A549 (cell line): ENCODE results near the gene MRPS34. TPM values are rescaled to one million over a fixed set of nuclear protein-coding genes. Genes with fewer than 3 reads are reported as not detected.

Experiments used
- ATAC-seq, 2 experiments: fragments of 200-7000 bp in 1 of 2; fragments of >200 bp in 1 of 2; cut with Nextera tagmentation in 1 of 2; cut with Tn5 transposase in 1 of 2; 3 replicates each; pipeline versions ENCODE4 v1.8.0 to v1.9.1; 2018 to 2020; ENCODE audit warnings: mild to moderate bottlenecking in 1 of 2, moderate library complexity in 1 of 2
- CTCF ChIA-PET: fragments of 300-600 bp; sonication (Branson Sonifier 250); formaldehyde crosslinking; extraction: SDS; loops from one replicate; lab custom pipeline; 2021; ENCODE audit warnings: antibody characterized with exemption, inconsistent platforms; lab: Yijun Ruan, JAX
- POLR2A ChIA-PET: fragments of 350-600 bp; formaldehyde crosslinking; extraction: SDS; loops from one replicate; lab custom pipeline; 2021; ENCODE audit warnings: antibody characterized with exemption, inconsistent platforms; lab: Yijun Ruan, JAX
- DNase-seq, 2 experiments: peaks; one replicate each; pipeline versions ENCODE4 v3.0.0 to v3.0.0-alpha.2; 2011 to 2016; ENCODE audit warnings: low read depth in 1 of 2, low spot score in 1 of 2
- FAIRE-seq: peaks from 2 replicates; lab custom pipeline; 2011; peaks lifted over from hg19 to GRCh38; lab: Jason Lieb, UNC
- H3K27ac ChIP-seq, 2 experiments: fragments of >200 bp; sonication (Bioruptor Twin); formaldehyde crosslinking; 3 replicates each; pipeline ENCODE4 v1.5.1; 2016 to 2017
- H3K4me1 ChIP-seq: fragments of >200 bp; sonication (Bioruptor Twin); formaldehyde crosslinking; 3 replicates; pipeline ENCODE4 v1.6.1; 2016
- H3K4me2 ChIP-seq: fragments of >200 bp; sonication (Bioruptor Twin); formaldehyde crosslinking; 3 replicates; pipeline ENCODE4 v1.6.1; 2016
- H3K4me3 ChIP-seq: fragments of >200 bp; sonication (Bioruptor Twin); formaldehyde crosslinking; 3 replicates; pipeline ENCODE4 v1.5.1; 2016
- H3K9me3 ChIP-seq: fragments of >200 bp; sonication (Bioruptor Twin); formaldehyde crosslinking; 3 replicates; pipeline ENCODE4 v1.6.1; 2016
- CBX8 ChIP-seq: fragments of 200-600 bp; sonication (generic); IDR thresholded peaks from 2 replicates; pipeline ENCODE4 v1.6.1; 2016
- CEBPB ChIP-seq, 2 experiments: fragments of >200 bp in 1 of 2; sonication (Bioruptor Twin) in 1 of 2; formaldehyde crosslinking in 1 of 2; IDR thresholded peaks; 2 replicates each; pipeline ENCODE4 v1.6.1; 2012 to 2016
- CHD2 ChIP-seq: fragments of 150-350 bp; IDR thresholded peaks from 2 replicates; pipeline ENCODE4 v1.6.1; 2014; ENCODE audit warnings: low read length; ENCODE audit not compliant: partially characterized antibody
- EHMT2 ChIP-seq: fragments of 200-600 bp; sonication (generic); IDR thresholded peaks from 2 replicates; pipeline ENCODE4 v1.6.1; 2016; ENCODE audit warnings: antibody characterized with exemption, low read depth, mild to moderate bottlenecking, moderate library complexity
- EP300 ChIP-seq, 2 experiments: fragments of >200 bp; sonication (Bioruptor Twin); formaldehyde crosslinking; IDR thresholded peaks; 2 replicates in 1 of 2; 3 replicates in 1 of 2; pipeline ENCODE4 v1.6.1; 2016 to 2017
- FOSB ChIP-seq: fragments of 250-450 bp; sonication (Bioruptor Pico); IDR thresholded peaks from 2 replicates; pipeline ENCODE4 v1.5.0; 2020; ENCODE audit warnings: mild to moderate bottlenecking, moderate library complexity
- FOSL2 ChIP-seq, 2 experiments: fragments of 450-650 bp in 1 of 2; fragments of >200 bp in 1 of 2; sonication (Bioruptor Twin) in 1 of 2; formaldehyde crosslinking; IDR thresholded peaks; 2 replicates each; pipeline versions ENCODE4 v1.5.0 to v1.6.1; 2016 to 2020; ENCODE audit warnings: mild to moderate bottlenecking in 1 of 2, moderate library complexity in 1 of 2
- HDAC2 ChIP-seq: fragments of 200-600 bp; sonication (generic); IDR thresholded peaks from 2 replicates; pipeline ENCODE4 v1.6.1; 2016
- HOXA7 ChIP-seq: fragments of 250-450 bp; sonication (Bioruptor Pico); IDR thresholded peaks from 2 replicates; pipeline ENCODE4 v1.5.0; 2020; ENCODE audit warnings: mild to moderate bottlenecking, moderate library complexity
- HOXB5 ChIP-seq: fragments of 250-450 bp; sonication (Bioruptor Pico); IDR thresholded peaks from 2 replicates; pipeline ENCODE4 v1.5.0; 2020; ENCODE audit warnings: mild to moderate bottlenecking, moderate library complexity
- JUN ChIP-seq, 2 experiments: fragments of >200 bp; sonication (Bioruptor Twin); formaldehyde crosslinking; IDR thresholded peaks; 2 replicates in 1 of 2; 3 replicates in 1 of 2; pipeline ENCODE4 v1.6.1; 2016 to 2017
- MAZ ChIP-seq: fragments of 150-350 bp; IDR thresholded peaks from 2 replicates; pipeline ENCODE4 v1.6.1; 2014; ENCODE audit warnings: antibody characterized with exemption, low read depth, low read length, borderline replicate concordance
- MYC ChIP-seq: IDR thresholded peaks from 2 replicates; pipeline ENCODE4 v1.6.1; 2012; ENCODE audit warnings: mild to moderate bottlenecking, inconsistent platforms, low read length, improper control_type of control experiment, borderline replicate concordance
- NPAS2 ChIP-seq: fragments of 250-450 bp; sonication (Bioruptor Pico); IDR thresholded peaks from 2 replicates; pipeline ENCODE4 v1.8.0; 2022; ENCODE audit warnings: mild to moderate bottlenecking, moderate library complexity, borderline replicate concordance
- PHF8 ChIP-seq: fragments of 200-600 bp; sonication (generic); IDR thresholded peaks from 2 replicates; pipeline ENCODE4 v1.6.1; 2016; ENCODE audit warnings: low read depth, mild to moderate bottlenecking, antibody characterized with exemption, moderate library complexity, borderline replicate concordance
- POLR2A ChIP-seq: IDR thresholded peaks from 2 replicates; pipeline ENCODE4 v1.6.1; 2012; ENCODE audit warnings: mild to moderate bottlenecking, low read length
- SMC3 ChIP-seq: fragments of >200 bp; sonication (Bioruptor Twin); formaldehyde crosslinking; IDR thresholded peaks from 3 replicates; pipeline ENCODE4 v1.6.1; 2018; ENCODE audit warnings: inconsistent platforms
- TFCP2L1 ChIP-seq: fragments of 250-450 bp; sonication (Bioruptor Pico); IDR thresholded peaks from 2 replicates; pipeline ENCODE4 v1.5.0; 2021; ENCODE audit warnings: mild to moderate bottlenecking
- ZC3H11A ChIP-seq: fragments of 450-650 bp; IDR thresholded peaks from 2 replicates; pipeline ENCODE4 v1.6.1; 2014; ENCODE audit warnings: antibody characterized with exemption, mild to moderate bottlenecking
- ZFP36 ChIP-seq: fragments of 450-650 bp; IDR thresholded peaks from 2 replicates; pipeline ENCODE4 v1.6.1; 2014; ENCODE audit warnings: borderline replicate concordance; ENCODE audit not compliant: partially characterized antibody
- ZNF302 ChIP-seq: fragments of 250-450 bp; sonication (Bioruptor Pico); IDR thresholded peaks from 2 replicates; pipeline ENCODE4 v1.9.0; 2021; ENCODE audit warnings: inconsistent platforms, mild to moderate bottlenecking, moderate library complexity
- ZSCAN20 ChIP-seq: fragments of 250-450 bp; sonication (Bioruptor Pico); IDR thresholded peaks from 2 replicates; pipeline ENCODE4 v1.8.0; 2022; ENCODE audit warnings: mild to moderate bottlenecking, moderate library complexity
- WGBS: methylation state at CpG from one replicate; pipeline ENCODE4 v1.1.6; 2017; ENCODE audit errors: missing lambda C conversion rate; 5-methylcytosine and 5-hydroxymethylcytosine counted together
- polyA plus RNA-seq, 4 experiments: library from polyadenylated mRNA; depleted of rRNA in 3 of 4; stranded (reverse); fragments of >200 nt; fragmentation: RNase III in 1 of 4; extraction: RNeasy Plus Mini Kit Qiagen cat#74134 plus additional on column Dnase treatment in 1 of 4; gene quantifications; 2 replicates in 3 of 4; 3 replicates in 1 of 4; pipeline ENCODE4 v1.2.3, GENCODE V29; 2011 to 2017
- TF ChIP-seq, protein P1 (sequence below): fragments of 200-600 bp; sonication (generic); IDR thresholded peaks from 2 replicates; pipeline ENCODE4 v1.6.1; 2016; ENCODE audit warnings: antibody characterized with exemption, mild to moderate bottlenecking, moderate library complexity
- TF ChIP-seq, protein P2 (sequence below): fragments of >200 bp; sonication (Bioruptor Twin); formaldehyde crosslinking; IDR thresholded peaks from 3 replicates; pipeline ENCODE4 v1.6.1; 2016
- TF ChIP-seq, protein P3 (sequence below): fragments of >200 bp; sonication (Bioruptor Twin); formaldehyde crosslinking; IDR thresholded peaks from 3 replicates; pipeline ENCODE4 v1.5.1; 2016

Gene MRPS34
- polyA plus RNA-seq, 2 of the 4 experiments (the other 2 are of a cell fraction) = 118 to 220 TPM

DNA sequence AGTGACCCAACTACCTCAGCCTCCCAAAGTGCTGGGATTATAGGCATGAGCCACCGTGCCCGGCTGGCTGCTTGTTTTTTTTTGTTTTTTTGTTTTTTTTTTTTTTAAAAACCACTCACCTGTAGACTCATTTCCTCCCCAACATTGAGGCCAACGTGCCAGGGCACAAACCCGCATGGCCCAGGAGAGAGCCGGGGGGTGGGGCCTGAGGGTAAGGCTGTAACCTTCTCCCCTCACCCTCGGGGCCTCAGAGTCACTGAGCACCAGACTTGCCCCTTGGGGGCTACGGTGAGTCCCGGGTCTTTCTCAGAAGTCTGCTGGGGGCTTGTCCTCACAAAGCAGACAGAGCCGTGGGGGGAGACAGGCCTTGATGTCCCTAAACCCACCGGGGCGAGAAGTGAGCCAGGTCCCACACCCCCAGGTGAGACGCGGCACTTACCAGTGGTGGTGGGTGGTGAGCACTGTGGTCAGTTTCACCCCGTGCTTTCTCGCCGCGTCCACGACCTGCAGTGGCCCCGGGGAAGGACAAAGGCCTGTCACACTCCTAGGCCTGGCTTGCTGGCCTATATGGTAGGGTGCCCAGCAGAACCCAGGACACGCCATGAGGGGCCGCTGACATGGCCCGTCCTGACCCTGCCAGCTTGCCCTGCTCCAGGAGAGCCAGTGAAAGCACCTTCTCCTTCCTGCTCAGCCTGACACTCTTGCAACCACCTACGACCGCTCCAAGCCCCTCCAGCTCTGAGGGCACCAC lies 49.1 kb upstream of the MRPS34 start:
- TF ChIP-seq CBX8 = no peak
- no peak for TF ChIP-seq NPAS2 (CRISPR knock-in tag)
- no peak for TF ChIP-seq PHF8
- TF ChIP-seq ZFP36 = no peak
- no peak for TF ChIP-seq EP300 (IDR thresholded peaks at IDR 0.05)
- no peak for TF ChIP-seq FOSL2 (IDR thresholded peaks at IDR 0.05)
- TF ChIP-seq FOSL2 (CRISPR knock-in tag; IDR thresholded peaks at IDR 0.05) = no peak
- no peak for TF ChIP-seq EHMT2
- POLR2A ChIA-PET = no interaction called here
- H3K9me3 ChIP-seq = no peaks in the 10 kb centered on the region
- H3K27ac ChIP-seq = no peak overlapping the region
- FAIRE-seq (no peak), ATAC-seq (no peak), DNase-seq (no peak)
- 91% methylated on average over 22 of the region's 24 CpGs for WGBS
- no peak overlapping the region for H3K4me2 ChIP-seq
- CTCF ChIA-PET = interaction anchor here (1.6 kb wide), 1 partner anchor 9 kb away, joined by 5 read pairs; no protein-coding TSS in a partner anchor
- no peak overlapping the region for H3K4me3 ChIP-seq
- peaks cover 6% of the 10 kb centered on the region for H3K4me1 ChIP-seq

DNA sequence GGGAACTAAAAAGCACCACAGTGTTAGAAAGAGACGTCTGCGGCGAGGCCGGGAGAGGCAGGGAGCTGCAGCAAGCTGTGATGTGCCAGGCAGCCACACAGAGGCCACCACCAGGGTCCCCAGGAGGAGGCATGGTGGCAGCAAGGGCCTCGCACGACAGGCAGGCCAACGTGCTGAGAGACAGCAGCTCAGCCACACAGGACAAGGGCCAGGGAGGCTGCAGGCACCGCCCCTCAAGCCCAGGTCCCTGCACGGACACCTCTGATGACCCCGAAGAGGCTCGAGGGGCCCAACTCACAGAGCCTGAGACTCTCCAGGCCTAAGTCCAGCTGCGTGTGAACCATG lies 48.0 kb upstream of the MRPS34 start:
- FAIRE-seq (no peak), DNase-seq (no peak), ATAC-seq (no peak)
- Histone ChIP-seq H3K4me3 (no peak overlapping the region), H3K27ac (no peak overlapping the region), H3K9me3 (no peaks in the 10 kb centered on the region), H3K4me2 (no peak overlapping the region), H3K4me1 (peaks cover 6% of the 10 kb centered on the region)
- TF ChIP-seq HDAC2 (no peak), ZNF302 (CRISPR knock-in tag) (no peak), MYC (no peak), JUN (IDR thresholded peaks at IDR 0.05) (no peak), MAZ (no peak), CHD2 (no peak)
- TF ChIP-seq, protein P1, sequence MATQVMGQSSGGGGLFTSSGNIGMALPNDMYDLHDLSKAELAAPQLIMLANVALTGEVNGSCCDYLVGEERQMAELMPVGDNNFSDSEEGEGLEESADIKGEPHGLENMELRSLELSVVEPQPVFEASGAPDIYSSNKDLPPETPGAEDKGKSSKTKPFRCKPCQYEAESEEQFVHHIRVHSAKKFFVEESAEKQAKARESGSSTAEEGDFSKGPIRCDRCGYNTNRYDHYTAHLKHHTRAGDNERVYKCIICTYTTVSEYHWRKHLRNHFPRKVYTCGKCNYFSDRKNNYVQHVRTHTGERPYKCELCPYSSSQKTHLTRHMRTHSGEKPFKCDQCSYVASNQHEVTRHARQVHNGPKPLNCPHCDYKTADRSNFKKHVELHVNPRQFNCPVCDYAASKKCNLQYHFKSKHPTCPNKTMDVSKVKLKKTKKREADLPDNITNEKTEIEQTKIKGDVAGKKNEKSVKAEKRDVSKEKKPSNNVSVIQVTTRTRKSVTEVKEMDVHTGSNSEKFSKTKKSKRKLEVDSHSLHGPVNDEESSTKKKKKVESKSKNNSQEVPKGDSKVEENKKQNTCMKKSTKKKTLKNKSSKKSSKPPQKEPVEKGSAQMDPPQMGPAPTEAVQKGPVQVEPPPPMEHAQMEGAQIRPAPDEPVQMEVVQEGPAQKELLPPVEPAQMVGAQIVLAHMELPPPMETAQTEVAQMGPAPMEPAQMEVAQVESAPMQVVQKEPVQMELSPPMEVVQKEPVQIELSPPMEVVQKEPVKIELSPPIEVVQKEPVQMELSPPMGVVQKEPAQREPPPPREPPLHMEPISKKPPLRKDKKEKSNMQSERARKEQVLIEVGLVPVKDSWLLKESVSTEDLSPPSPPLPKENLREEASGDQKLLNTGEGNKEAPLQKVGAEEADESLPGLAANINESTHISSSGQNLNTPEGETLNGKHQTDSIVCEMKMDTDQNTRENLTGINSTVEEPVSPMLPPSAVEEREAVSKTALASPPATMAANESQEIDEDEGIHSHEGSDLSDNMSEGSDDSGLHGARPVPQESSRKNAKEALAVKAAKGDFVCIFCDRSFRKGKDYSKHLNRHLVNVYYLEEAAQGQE = no peak
- ChIA-PET CTCF (interaction anchor here (1.2 kb wide), 1 partner anchor 8 kb away, joined by 3 read pairs; no protein-coding TSS in a partner anchor), POLR2A (no interaction called here)
- 93% methylated on average over 10 of the region's 12 CpGs for WGBS

DNA sequence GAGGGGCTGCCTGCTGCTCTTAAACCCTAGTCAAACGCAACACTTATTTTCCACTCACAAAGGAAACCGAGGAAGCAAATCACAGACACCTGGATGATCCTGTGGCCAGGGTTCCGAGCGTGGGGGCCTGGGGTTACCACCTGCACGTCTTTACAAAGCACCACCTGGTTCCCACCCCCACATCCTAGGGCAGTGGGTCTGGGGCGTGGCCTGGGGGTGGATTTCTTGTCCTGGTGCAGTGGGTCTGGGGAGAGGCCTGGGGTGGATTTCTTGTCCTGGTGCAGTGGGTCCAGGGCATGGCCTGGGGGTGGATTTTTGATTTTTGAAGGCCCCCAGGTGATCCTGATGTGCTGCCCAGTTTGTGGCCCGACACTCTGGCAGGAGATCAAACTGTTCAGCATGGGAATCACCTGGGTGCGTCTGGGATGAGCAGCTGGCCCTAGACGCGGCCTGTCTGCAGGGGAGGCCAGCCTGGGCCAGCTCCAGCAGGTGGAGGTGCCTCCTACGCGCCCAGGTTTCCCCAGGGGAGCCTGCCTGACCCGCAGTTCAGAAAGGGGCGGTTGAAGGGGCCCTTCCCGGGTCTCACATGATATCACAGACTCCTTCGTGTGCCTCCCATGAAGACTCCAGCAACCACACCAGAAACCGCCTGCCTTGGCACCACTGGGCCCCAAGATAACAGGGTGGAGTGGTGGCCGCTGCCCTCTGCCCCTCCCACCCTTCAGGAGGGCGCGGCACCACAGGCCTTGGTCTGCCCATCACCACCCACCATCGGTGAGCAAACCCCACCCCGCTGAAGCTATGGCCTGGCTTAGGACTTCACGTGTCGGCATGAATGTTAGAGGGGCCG lies 47.4 kb upstream of the MRPS34 start:
- TF ChIP-seq PHF8 = no peak
- no peak for TF ChIP-seq ZC3H11A
- TF ChIP-seq POLR2A = no peak
- TF ChIP-seq CHD2 = no peak
- TF ChIP-seq HOXB5 (CRISPR knock-in tag) = no peak
- TF ChIP-seq, protein P2, sequence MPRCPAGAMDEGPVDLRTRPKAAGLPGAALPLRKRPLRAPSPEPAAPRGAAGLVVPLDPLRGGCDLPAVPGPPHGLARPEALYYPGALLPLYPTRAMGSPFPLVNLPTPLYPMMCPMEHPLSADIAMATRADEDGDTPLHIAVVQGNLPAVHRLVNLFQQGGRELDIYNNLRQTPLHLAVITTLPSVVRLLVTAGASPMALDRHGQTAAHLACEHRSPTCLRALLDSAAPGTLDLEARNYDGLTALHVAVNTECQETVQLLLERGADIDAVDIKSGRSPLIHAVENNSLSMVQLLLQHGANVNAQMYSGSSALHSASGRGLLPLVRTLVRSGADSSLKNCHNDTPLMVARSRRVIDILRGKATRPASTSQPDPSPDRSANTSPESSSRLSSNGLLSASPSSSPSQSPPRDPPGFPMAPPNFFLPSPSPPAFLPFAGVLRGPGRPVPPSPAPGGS = no peak
- no peak for TF ChIP-seq SMC3
- TF ChIP-seq FOSL2 (IDR thresholded peaks at IDR 0.05) = no peak
- no peak for TF ChIP-seq FOSL2 (CRISPR knock-in tag; IDR thresholded peaks at IDR 0.05)
- no peak for TF ChIP-seq CEBPB (IDR thresholded peaks at IDR 0.05)
- TF ChIP-seq JUN (IDR thresholded peaks at IDR 0.05) = no peak
- TF ChIP-seq CBX8 = no peak
- TF ChIP-seq, protein P3, sequence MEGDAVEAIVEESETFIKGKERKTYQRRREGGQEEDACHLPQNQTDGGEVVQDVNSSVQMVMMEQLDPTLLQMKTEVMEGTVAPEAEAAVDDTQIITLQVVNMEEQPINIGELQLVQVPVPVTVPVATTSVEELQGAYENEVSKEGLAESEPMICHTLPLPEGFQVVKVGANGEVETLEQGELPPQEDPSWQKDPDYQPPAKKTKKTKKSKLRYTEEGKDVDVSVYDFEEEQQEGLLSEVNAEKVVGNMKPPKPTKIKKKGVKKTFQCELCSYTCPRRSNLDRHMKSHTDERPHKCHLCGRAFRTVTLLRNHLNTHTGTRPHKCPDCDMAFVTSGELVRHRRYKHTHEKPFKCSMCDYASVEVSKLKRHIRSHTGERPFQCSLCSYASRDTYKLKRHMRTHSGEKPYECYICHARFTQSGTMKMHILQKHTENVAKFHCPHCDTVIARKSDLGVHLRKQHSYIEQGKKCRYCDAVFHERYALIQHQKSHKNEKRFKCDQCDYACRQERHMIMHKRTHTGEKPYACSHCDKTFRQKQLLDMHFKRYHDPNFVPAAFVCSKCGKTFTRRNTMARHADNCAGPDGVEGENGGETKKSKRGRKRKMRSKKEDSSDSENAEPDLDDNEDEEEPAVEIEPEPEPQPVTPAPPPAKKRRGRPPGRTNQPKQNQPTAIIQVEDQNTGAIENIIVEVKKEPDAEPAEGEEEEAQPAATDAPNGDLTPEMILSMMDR = no peak
- TF ChIP-seq HOXA7 = no peak
- TF ChIP-seq FOSB (CRISPR knock-in tag) = no peak
- TF ChIP-seq ZNF302 (CRISPR knock-in tag) = no peak
- TF ChIP-seq ZSCAN20 = no peak
- TF ChIP-seq HDAC2 = no peak
- TF ChIP-seq TFCP2L1 (CRISPR knock-in tag) = no peak
- TF ChIP-seq, all 56 proteins: peak for 0
- H3K4me3 ChIP-seq = no peak overlapping the region
- no peaks in the 10 kb centered on the region for H3K9me3 ChIP-seq
- no peak for ATAC-seq
- WGBS = 95% methylated on average over 10 of the region's 25 CpGs
- DNase-seq = no peak
- ChIA-PET POLR2A (no interaction called here), CTCF (interaction anchor here (1.2 kb wide), 1 partner anchor 8 kb away, joined by 3 read pairs; no protein-coding TSS in a partner anchor)
- FAIRE-seq = no peak
- peaks cover 2% of the 10 kb centered on the region; the same call in 1 of the 3 replicates for H3K4me1 ChIP-seq
- no peak overlapping the region for H3K27ac ChIP-seq
- no peak overlapping the region for H3K4me2 ChIP-seq
